H7 (cell line): ENCODE results near the gene ZBTB7C. TPM values are rescaled to one million over a fixed set of nuclear protein-coding genes. Genes with fewer than 3 reads are reported as not detected.
A peak's percentile ranks its signal among the peaks of the same experiment; 100 is the strongest.

Experiments used
- DNase-seq: peaks from one replicate; pipeline ENCODE4 v3.0.0; 2012
- H3K27me3 ChIP-seq: 2 replicates; pipeline ENCODE4 v1.6.0; 2011; ENCODE audit warnings: mild to moderate bottlenecking, low read length; ENCODE audit not compliant: control insufficient read depth, insufficient read depth
- H3K36me3 ChIP-seq: replicated peaks from 2 replicates; pipeline ENCODE4 v1.5.1; 2011; ENCODE audit warnings: low read length; ENCODE audit not compliant: control insufficient read depth, insufficient read depth
- H3K4me3 ChIP-seq: 2 replicates; pipeline ENCODE4 v1.5.1; 2011; ENCODE audit warnings: low read depth, mild to moderate bottlenecking, control low read depth, low read length, moderate library complexity; ENCODE audit not compliant: insufficient read depth
- total RNA-seq: library from RNA; depleted of rRNA; stranded (reverse); fragments of >200 nt; shearing (Covaris generic); gene quantifications from 2 replicates; pipeline ENCODE4 v1.2.3, GENCODE V29; 2014

Gene ZBTB7C
- total RNA-seq, 1 experiment from 2014 or later, result 0.38 TPM

DNA sequence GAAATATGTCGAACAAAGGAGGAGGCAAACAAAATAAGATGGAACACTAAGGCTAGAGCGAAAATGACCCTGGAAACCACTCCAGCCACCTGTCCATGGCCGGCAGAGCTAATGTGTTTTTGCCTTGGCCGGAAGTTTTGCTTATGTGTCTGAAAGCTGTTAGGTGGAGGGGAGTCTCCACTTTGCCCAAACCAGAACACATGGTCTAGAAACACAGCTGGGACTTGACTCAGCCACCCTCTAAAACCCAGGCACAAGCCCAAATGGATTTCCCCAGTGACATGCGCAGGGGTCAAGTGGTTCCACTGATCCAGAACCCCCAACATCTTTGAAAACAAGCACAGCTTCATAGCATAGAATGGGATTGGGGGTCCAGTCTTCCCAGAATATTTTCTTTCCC, 159.3 kb downstream of the ZBTB7C start:
- no peaks in the 10 kb centered on the region for H3K27me3 ChIP-seq
- no peak overlapping the region for H3K4me3 ChIP-seq
- no peak for DNase-seq
- H3K36me3 ChIP-seq, result no peaks in the 10 kb centered on the region

DNA sequence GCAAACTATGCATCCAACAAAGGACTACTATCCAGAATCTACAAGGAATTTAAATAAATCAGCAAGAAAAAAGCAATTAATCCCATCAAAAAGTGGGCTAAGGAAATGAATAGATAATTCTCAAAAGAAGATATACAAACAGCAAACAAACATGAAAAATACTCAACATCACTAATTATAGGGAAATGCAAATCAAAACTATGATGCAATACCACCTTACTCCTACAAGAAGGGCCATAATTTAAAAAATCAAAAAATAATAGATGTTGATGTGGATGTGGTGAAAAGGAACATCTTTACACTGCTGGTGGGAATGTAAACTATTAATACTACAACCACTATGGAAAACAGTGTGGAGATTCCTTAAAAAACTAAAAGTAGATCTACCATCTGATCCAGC, 164.7 kb downstream of the ZBTB7C start:
- H3K36me3 ChIP-seq, result no peaks in the 10 kb centered on the region
- H3K27me3 ChIP-seq, result no peaks in the 10 kb centered on the region
- no peak for DNase-seq
- H3K4me3 ChIP-seq, result no peak overlapping the region

DNA sequence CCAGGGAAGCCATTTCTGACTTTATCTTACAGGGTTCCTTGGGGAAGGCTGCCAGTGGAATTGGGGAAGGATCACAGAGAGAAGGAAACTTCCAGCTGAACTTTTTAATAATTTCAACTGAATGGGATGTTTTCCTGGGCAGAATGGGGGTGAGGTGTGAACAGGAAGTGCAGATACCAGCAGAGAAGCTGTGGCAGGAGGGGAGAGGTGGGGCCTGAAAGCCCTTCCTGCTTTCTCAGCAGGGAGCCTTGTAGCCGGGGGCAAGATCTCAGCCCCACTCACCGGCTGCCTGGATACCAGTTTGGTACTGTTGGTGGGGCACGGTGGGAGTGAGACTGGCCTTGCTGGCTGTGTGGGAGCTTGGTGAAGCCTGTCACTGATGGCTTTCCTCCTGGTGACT, 170.5 kb downstream of the ZBTB7C start:
- Histone ChIP-seq H3K36me3 (no peaks in the 10 kb centered on the region), H3K4me3 (no peak overlapping the region), H3K27me3 (no peaks in the 10 kb centered on the region)
- DNase-seq, result no peak

DNA sequence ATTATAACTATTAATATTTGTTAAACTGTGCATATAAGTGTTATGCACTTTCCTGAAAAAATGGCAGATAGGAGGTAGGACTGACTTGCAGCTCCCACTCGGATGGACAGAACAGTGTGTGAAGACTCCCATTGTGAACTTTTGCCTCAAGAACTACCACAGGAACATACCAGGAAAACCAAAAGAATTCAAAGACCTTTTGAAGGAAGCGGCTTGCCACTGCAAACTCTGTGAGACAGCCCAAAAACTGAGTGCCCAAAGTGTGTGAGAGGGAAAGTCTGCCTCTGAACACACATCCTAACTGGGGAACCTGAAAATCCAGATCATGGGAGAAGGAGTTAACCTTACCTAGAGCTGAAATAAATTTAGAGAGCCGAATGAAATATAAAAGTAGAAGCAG, 171.0 kb downstream of the ZBTB7C start:
- no peak for DNase-seq
- Histone ChIP-seq H3K27me3 (no peaks in the 10 kb centered on the region), H3K4me3 (no peak overlapping the region), H3K36me3 (no peaks in the 10 kb centered on the region)

DNA sequence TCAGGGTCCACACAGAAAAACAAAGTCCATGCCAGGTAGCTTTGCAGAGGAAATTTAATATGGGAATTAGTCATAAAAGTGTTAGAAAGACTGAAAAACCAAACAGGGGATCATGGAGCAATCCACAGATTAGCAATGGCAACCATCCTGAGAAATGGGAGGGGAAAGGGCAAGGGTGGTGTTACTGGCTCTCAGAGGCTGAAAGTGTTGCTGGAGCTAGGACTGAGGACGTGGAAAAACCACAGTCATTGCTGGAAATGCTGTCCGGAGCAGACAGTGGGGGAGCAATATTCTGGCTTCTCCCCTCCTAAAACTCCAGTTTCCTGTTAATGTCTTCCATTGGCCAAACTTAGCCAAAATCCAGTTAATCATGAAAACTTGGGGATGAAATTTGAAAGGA, 172.4 kb downstream of the ZBTB7C start:
- no peaks in the 10 kb centered on the region for H3K36me3 ChIP-seq
- H3K27me3 ChIP-seq, result no peaks in the 10 kb centered on the region
- DNase-seq, result no peak
- no peak overlapping the region for H3K4me3 ChIP-seq

DNA sequence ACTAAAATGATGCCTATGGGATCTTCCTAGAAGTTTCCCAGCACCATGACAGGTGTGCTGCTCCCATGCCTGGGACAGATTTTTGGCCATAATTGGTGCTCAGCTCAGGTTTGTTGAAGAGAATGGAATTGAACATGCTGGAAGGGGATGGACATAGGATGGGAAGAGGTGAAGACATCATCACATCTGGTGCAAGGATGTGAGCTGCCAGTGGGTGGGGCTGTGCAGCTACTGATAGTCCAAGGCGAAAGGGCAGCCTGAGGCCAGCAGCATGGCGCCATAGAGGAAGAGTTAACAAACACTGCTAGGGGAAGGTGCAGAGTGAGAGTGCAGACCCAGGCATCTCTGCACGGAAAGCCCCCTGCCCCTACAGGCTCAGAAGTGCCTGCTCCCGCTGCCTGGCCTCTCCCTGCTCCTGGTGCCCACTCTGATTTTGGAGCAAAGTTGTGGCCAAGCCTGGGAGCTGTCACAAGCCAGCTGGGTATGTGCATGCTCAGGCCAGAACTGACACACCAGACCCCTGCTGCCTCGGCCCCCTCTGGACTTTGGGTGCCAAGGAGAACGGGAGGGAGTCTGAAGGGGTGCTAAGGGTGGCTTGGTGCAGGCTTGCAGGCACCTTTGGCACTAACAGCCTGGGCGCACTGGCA, 178.6 kb downstream of the ZBTB7C start:
- peak; percentile 93 for DNase-seq
- Histone ChIP-seq H3K27me3 (no peaks in the 10 kb centered on the region), H3K4me3 (no peak overlapping the region), H3K36me3 (no peaks in the 10 kb centered on the region)

DNA sequence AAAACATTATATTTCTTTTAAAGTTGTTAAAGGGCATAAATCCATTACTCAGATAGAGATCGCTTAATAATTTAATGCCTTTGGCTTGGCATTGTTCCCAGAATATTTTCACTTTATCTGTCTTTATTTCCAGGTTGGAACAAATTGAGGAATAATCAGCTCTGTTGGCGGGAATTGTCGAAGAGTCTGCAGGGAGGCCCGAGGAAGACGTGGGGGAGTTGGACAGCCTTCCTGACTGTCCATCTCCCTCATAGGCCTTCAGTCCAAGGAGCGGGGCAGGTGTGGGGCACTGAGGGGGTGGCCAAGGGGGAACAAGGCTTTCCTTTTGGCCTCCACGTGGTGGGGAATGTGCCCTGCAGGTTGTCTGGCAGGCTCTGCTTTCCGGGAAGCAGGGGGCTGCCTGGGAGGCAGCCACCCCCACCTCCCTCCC, 179.6 kb downstream of the ZBTB7C start:
- DNase-seq, result peak; percentile 75
- Histone ChIP-seq H3K36me3 (no peaks in the 10 kb centered on the region), H3K4me3 (no peak overlapping the region), H3K27me3 (no peaks in the 10 kb centered on the region)

DNA sequence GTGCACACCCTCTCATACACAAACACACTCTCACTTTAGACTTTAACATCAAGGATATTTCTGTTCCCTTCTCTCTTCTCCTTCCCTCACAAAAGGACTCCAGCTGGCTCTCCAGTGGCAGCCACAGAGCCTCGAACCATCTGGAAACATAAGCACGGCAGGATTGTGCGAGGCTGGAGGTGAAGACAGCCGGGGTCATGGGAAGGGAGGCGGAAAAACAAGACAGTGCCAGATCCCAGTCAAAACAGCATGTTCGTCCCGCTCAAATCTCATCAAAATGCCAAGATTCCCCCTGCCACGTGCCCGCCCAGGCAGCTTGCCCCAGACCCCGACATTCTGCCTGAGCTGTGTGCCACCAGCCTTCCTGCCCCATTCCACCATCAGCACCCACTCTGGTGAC, 180.3 kb downstream of the ZBTB7C start:
- no peaks in the 10 kb centered on the region for H3K36me3 ChIP-seq
- no peaks in the 10 kb centered on the region for H3K27me3 ChIP-seq
- no peak overlapping the region for H3K4me3 ChIP-seq
- no peak for DNase-seq

DNA sequence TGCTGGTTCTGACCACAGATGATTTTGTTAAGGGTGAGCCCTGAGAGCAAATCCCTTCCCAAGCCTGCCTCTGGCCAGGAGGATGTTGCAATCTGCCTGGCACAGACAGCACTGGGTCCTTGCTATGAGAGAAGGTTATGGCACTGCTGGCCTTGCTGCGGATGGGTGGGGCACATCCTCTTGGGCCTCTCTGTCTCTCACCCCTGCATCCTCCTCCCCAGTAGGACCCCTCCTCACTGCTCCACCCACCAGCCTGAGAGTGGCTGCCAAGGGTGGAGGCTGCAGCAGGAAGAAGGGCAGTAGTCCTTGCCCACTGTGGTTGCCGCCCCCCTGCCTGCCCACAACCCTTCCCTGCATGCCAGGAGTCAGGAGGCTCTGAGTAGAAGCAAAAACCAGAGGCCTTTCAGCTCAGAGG, 180.9 kb downstream of the ZBTB7C start:
- no peaks in the 10 kb centered on the region for H3K36me3 ChIP-seq
- no peak overlapping the region for H3K4me3 ChIP-seq
- no peak for DNase-seq

DNA sequence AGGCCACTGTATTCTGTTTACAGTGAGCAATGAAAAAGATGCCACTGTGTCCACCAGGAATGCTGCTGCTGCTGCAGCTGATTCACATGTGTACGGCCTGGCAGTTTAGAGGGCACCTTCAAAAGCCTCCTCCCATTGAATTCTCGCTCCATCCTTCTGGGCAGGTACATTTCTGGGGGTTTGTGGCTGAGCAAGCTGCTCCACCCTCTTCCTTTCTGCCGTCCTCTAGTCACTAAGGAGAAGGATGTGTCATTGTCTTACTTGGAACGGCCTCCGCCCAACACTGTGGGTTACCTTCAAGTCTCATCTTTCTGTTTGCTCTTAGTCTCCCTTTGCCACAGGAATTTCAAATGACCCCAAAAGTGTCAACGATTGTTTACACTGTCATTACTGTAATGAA, 182.0 kb downstream of the ZBTB7C start:
- H3K36me3 ChIP-seq, result no peaks in the 10 kb centered on the region
- no peak overlapping the region for H3K4me3 ChIP-seq
- H3K27me3 ChIP-seq, result peaks cover 1% of the 10 kb centered on the region; the same call in 1 of the 2 replicates
- DNase-seq, result no peak

More for the DNA sequence above, 180.9 kb downstream of the ZBTB7C start:
- H3K27me3 ChIP-seq, result no peaks in the 10 kb centered on the region

DNA sequence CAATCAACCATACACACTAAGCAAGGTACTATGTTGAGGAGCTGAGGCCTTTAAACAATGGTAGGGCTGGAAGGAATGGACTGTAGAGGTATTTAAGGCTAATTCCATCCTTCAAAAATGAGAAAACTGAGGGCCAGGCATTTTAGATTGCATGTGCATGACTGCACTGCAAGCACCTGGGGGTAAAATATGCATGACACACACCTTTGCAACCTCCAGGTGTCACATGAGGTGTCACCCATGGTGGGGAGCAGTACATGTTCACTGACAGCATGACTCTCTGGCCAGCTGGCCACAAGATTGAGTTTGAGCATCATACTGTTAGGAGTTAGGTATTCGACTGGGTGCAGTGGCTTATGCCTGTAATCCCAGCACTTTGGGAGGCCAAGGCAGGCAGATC, 182.8 kb downstream of the ZBTB7C start:
- Histone ChIP-seq H3K27me3 (peaks cover 2% of the 10 kb centered on the region; the same call in 1 of the 2 replicates), H3K4me3 (no peak overlapping the region), H3K36me3 (no peaks in the 10 kb centered on the region)
- DNase-seq, result no peak

DNA sequence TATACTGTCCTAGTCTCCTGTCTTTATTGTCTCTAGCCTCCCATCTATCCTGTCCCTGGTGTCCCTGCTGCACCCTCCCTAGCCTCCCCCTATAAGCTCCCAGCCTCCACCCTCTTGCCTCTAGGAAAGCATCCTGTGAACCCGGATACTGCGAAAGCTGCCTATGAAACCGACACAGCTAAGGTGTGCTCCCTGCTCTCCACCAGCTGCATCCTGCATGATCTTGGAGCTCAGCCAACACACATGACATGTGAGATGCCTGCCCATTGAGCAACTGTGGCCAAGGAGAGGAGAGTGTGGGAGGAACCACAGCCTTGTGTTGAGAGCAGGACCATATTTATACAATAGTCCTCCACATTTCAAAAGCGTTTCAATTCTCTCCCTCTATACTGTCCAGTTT, 187.1 kb downstream of the ZBTB7C start:
- Histone ChIP-seq H3K36me3 (no peaks in the 10 kb centered on the region), H3K27me3 (peaks cover 2% of the 10 kb centered on the region; the same call in 1 of the 2 replicates), H3K4me3 (no peak overlapping the region)
- no peak for DNase-seq

DNA sequence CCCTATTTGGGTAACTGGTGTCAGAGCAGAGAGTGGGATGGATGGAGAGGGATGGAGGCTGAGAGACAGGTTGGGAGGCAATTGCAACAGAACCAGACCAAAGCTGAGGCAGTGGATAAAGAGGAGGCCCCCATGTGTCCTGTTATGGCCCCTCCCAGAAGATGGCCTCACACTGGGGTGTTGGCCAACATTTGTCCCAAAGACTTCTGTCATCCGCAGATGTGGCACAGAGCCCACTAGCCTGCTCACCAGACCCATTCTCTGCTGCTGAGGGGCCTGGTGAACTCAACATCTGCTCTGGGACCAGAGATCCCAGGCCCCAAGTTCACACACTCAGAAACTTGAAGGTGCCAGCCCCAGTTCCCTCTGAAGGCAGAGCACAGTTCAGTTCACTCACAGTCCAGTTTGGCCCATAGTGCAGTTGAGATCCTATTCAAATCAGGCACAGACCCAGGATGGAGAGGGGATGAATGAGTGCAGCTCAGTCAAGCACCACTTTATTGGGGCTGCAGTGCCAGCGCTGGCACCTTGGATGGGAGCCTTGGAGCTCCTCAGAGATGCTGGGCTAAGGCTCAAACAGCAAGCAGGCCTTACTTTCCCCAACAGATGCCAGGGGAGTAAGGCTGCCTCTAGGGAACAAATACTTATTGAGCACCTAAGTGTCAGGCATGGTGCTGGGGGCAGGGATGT, 189.2 kb downstream of the ZBTB7C start:
- no peaks in the 10 kb centered on the region for H3K36me3 ChIP-seq
- H3K4me3 ChIP-seq, result no peak overlapping the region
- H3K27me3 ChIP-seq, result peaks cover 2% of the 10 kb centered on the region; the same call in 1 of the 2 replicates
- no peak for DNase-seq

DNA sequence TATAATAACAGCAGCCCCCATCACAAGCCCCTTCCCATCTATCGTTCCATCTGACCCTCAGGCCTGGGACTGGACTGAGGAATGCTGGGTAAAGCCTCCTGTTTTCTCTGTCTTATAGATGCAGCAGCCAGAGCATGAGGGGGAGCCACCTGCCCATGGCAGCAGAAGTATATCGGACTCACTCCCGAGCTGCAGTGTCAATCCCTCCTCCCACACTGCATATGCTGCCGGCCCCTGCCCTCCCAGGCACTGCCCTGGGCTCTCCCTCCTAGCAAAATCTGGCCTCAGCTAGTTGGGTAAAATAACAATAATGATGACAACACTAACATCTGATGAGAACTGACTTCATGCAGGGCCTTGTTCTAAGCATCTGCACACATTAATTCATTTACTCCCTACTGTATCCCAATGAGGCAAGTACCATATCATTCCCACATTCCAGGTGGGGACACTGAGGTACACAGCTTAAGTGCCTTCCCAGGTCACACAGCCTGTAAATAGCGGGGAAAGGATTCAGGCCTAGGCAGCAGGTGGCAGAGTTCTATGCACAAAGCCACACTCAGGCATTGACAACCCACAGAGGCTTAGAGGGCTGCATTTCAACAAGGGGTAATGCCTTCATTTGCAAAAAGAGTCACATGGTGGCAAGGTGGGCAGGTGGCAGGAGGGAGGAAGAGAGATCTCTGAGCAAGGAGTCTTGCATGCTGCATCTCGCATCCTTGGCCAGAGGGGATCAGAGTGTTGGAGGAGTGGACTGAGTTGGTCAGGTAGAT, 190.0 kb downstream of the ZBTB7C start:
- Histone ChIP-seq H3K36me3 (no peaks in the 10 kb centered on the region), H3K27me3 (peaks cover 2% of the 10 kb centered on the region; the same call in 1 of the 2 replicates), H3K4me3 (no peak overlapping the region)
- no peak for DNase-seq
